ENCODE results near the gene PAX4.

DNA sequence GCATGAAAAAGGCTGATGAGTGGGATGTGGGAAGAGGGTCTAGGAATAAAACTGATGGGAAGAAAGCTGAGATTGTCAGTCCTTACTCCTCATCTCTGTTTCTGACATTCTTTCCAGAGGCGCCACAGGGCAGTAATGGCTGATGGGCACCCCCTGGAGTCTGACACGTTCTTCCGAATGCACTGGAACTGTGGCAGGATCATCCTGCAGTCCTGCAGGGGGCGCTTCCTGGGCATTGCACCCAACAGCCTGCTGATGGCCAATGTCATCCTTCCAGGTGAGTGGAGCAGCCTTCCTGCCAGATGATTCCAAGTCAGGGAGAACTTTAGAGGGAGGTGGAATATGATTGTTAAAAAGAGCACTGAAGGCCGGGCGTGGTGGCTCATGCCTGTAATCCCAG lies 19.6 kb downstream of the PAX4 start:
- TF ChIP-seq, protein P1, sequence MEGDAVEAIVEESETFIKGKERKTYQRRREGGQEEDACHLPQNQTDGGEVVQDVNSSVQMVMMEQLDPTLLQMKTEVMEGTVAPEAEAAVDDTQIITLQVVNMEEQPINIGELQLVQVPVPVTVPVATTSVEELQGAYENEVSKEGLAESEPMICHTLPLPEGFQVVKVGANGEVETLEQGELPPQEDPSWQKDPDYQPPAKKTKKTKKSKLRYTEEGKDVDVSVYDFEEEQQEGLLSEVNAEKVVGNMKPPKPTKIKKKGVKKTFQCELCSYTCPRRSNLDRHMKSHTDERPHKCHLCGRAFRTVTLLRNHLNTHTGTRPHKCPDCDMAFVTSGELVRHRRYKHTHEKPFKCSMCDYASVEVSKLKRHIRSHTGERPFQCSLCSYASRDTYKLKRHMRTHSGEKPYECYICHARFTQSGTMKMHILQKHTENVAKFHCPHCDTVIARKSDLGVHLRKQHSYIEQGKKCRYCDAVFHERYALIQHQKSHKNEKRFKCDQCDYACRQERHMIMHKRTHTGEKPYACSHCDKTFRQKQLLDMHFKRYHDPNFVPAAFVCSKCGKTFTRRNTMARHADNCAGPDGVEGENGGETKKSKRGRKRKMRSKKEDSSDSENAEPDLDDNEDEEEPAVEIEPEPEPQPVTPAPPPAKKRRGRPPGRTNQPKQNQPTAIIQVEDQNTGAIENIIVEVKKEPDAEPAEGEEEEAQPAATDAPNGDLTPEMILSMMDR (conservative IDR thresholded peaks at IDR 0.05; ENCODE audit: low read length) = peak; percentile 51
- no peak for TF ChIP-seq EZH2phosphoT487 (IDR thresholded peaks at IDR 0.05; ENCODE audit: borderline replicate concordance)
